Stimulated activated CD4-positive, alpha-beta T cell treated with anti-CD3 and anti-CD28 coated beads, Interleukin-15, amount 100 ng/mL, for 1 hour (primary cell): ENCODE measurements around the gene MOGAT1.
A peak's percentile ranks its signal among the peaks of the same experiment; 100 is the strongest.

Experiments used
- DNase-seq, 2 donors: peaks; one replicate each; pipeline ENCODE4 v3.0.0-alpha.2; 2020; ENCODE audit warnings: low read depth in 1 of 2, low spot score in 1 of 2

MOGAT1 gene

GRCh38 chr2:222671259-222672067 lies at the start of gene MOGAT1:
Gene MOGAT1 (plus strand): TSS chr2:222671658. CDS start chr2:222671786, 128 bp downstream.
- no peak for DNase-seq

- no peak for DNase-seq
Measured at GRCh38 chr2:222621893-222622292, 49.6 kb upstream of the MOGAT1 start.

- no peak for DNase-seq
Measured at GRCh38 chr2:222622910-222623309, 48.5 kb upstream of the MOGAT1 start.

GRCh38 chr2:222623756-222624309 lies 47.6 kb upstream of the MOGAT1 start:
- no peak for DNase-seq

- DNase-seq, result no peak
Measured at GRCh38 chr2:222627764-222628163, 43.7 kb upstream of the MOGAT1 start.

GRCh38 chr2:222635295-222635694 lies 36.2 kb upstream of the MOGAT1 start:
- DNase-seq, result no peak

- no peak for DNase-seq
Measured at GRCh38 chr2:222637067-222637466, 34.4 kb upstream of the MOGAT1 start.

GRCh38 chr2:222641336-222641735 lies 30.1 kb upstream of the MOGAT1 start:
- DNase-seq, result no peak

GRCh38 chr2:222643134-222643533 lies 28.3 kb upstream of the MOGAT1 start:
- DNase-seq, result no peak

- DNase-seq, result no peak
Measured at GRCh38 chr2:222646008-222646407, 25.4 kb upstream of the MOGAT1 start.

- DNase-seq, result no peak
Measured at GRCh38 chr2:222649801-222650200, 21.7 kb upstream of the MOGAT1 start.

- no peak for DNase-seq
Measured at GRCh38 chr2:222651718-222652418, 19.6 kb upstream of the MOGAT1 start.

- no peak for DNase-seq
Measured at GRCh38 chr2:222652491-222653255, 18.8 kb upstream of the MOGAT1 start.

- no peak for DNase-seq
Measured at GRCh38 chr2:222653280-222653679, 18.2 kb upstream of the MOGAT1 start.

GRCh38 chr2:222655787-222656525 lies 15.5 kb upstream of the MOGAT1 start, which contains the start of gene FARSB:
Gene FARSB (minus strand): TSS chr2:222656092. CDS start chr2:222656073, 19 bp downstream.
- DNase-seq, result peak; percentile 86 to 89

GRCh38 chr2:222656526-222657446 lies 14.7 kb upstream of the MOGAT1 start:
- DNase-seq, result no peak

GRCh38 chr2:222663479-222663878 lies 8.0 kb upstream of the MOGAT1 start:
- no peak for DNase-seq

- DNase-seq, result no peak
Measured at GRCh38 chr2:222668494-222669154, 2.8 kb upstream of the MOGAT1 start.

GRCh38 chr2:222669353-222669752 lies 2.1 kb upstream of the MOGAT1 start:
- DNase-seq, result no peak
